ENCODE measurements around the gene FBN2. TPM values are rescaled to one million over a fixed set of nuclear protein-coding genes. Genes with fewer than 3 reads are reported as not detected.

Gene FBN2
- total RNA-seq: 238 to 252 TPM (median 244 TPM) in 3 replicates

DNA sequence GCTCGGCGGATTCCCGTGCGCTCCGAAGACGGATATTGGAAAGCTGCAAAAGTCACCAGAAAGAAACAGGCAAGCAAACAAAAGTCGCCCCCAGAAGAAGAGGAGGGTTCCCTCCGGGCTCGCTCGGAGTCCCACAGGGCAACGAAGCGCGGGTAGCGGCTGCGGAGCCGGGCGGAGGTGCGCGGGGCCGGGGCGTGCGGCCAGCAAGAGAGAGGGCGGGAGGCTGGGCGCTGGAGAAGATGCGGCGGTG, at the start of gene FBN2:
TSS of gene FBN2 (minus strand) at position 246 of the 250 bp plus-strand sequence. CDS start 642 bp downstream, outside the sequence.
- H3K4me3 Mint-ChIP-seq: peak within 1 kb of the TSS; percentile 86
- H3K27me3 Mint-ChIP-seq (ENCODE audit: low read depth): peaks cover 10% of the 10 kb centered on the region
- no peaks in the 10 kb centered on the region for H3K9me3 Mint-ChIP-seq
- peak within 1 kb of the TSS; percentile 73 for H3K27ac Mint-ChIP-seq
- no peak for DNase-seq (ENCODE audit: low spot score in 2 of 2, unreplicated experiment in 2 of 2)
- TF ChIP-seq, protein P1, sequence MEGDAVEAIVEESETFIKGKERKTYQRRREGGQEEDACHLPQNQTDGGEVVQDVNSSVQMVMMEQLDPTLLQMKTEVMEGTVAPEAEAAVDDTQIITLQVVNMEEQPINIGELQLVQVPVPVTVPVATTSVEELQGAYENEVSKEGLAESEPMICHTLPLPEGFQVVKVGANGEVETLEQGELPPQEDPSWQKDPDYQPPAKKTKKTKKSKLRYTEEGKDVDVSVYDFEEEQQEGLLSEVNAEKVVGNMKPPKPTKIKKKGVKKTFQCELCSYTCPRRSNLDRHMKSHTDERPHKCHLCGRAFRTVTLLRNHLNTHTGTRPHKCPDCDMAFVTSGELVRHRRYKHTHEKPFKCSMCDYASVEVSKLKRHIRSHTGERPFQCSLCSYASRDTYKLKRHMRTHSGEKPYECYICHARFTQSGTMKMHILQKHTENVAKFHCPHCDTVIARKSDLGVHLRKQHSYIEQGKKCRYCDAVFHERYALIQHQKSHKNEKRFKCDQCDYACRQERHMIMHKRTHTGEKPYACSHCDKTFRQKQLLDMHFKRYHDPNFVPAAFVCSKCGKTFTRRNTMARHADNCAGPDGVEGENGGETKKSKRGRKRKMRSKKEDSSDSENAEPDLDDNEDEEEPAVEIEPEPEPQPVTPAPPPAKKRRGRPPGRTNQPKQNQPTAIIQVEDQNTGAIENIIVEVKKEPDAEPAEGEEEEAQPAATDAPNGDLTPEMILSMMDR (IDR thresholded peaks at IDR 0.05; ENCODE audit: unreplicated experiment): no peak
- H3K36me3 Mint-ChIP-seq: no peaks in the 10 kb centered on the region
- peaks cover 23% of the 10 kb centered on the region for H3K4me1 Mint-ChIP-seq

DNA sequence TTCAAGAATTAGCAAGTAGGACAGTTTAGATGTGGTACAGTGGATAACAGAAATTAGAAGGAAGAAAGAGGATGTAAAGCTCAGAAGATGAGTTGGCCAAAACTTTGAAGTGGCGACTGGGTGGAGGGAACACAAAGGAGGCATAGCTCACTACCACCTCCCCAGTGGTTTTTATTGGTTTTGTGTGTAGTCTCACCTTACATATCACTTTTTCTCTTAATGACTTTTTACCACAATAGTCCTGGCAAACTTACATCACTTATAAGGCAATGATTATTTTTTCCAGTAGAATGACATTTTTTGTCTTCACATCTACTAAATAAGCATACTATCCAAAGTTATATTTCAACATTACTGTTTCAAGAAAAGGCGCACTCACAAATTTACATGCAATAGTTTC, 49.2 kb upstream of the FBN2 start:
- H3K27ac Mint-ChIP-seq: no peak overlapping the region
- H3K27me3 Mint-ChIP-seq (ENCODE audit: low read depth): no peaks in the 10 kb centered on the region
- H3K4me1 Mint-ChIP-seq: peaks cover 1% of the 10 kb centered on the region
- no peaks in the 10 kb centered on the region for H3K36me3 Mint-ChIP-seq
- H3K9me3 Mint-ChIP-seq: peaks cover 8% of the 10 kb centered on the region
- H3K4me3 Mint-ChIP-seq: no peak overlapping the region
- DNase-seq (ENCODE audit: low spot score in 2 of 2, unreplicated experiment in 2 of 2): no peak
- TF ChIP-seq, protein P1 (IDR thresholded peaks at IDR 0.05; ENCODE audit: unreplicated experiment): no peak

DNA sequence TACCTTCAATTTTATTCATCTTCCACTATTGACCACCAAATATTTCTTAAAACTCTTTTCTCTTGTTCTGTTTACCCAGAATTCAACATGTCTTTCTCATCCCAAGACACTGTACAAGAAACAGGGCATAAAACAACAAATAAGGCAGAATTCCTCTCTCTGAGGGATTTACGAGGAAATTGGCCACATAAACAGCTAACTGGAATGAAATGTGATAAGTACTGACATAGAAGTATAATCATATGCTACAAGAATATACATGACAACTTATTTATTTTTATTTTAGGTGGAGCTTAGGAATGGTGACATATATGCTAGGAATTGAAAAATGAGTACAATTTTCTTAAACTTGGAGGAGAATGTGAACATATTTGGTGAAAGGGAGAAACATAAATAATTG, 48.8 kb upstream of the FBN2 start:
- Mint-ChIP-seq H3K4me3 (no peak overlapping the region), H3K36me3 (no peaks in the 10 kb centered on the region), H3K27me3 (ENCODE audit: low read depth) (no peaks in the 10 kb centered on the region), H3K4me1 (peaks cover 1% of the 10 kb centered on the region), H3K9me3 (peaks cover 8% of the 10 kb centered on the region), H3K27ac (no peak overlapping the region)
- TF ChIP-seq, protein P1 (IDR thresholded peaks at IDR 0.05; ENCODE audit: unreplicated experiment): no peak
- DNase-seq (ENCODE audit: low spot score in 2 of 2, unreplicated experiment in 2 of 2): no peak

GRCh38 chr5:128579639-128580038, 41.6 kb upstream of the FBN2 start:
- H3K9me3 Mint-ChIP-seq: peaks cover 12% of the 10 kb centered on the region
- no peaks in the 10 kb centered on the region for H3K36me3 Mint-ChIP-seq
- H3K4me3 Mint-ChIP-seq: no peak overlapping the region
- TF ChIP-seq, protein P1 (IDR thresholded peaks at IDR 0.05; ENCODE audit: unreplicated experiment): no peak
- H3K27me3 Mint-ChIP-seq (ENCODE audit: low read depth): no peaks in the 10 kb centered on the region
- DNase-seq (ENCODE audit: low spot score in 2 of 2, unreplicated experiment in 2 of 2): no peak
- H3K27ac Mint-ChIP-seq: no peak overlapping the region
- peaks cover 9% of the 10 kb centered on the region for H3K4me1 Mint-ChIP-seq

- H3K27me3 Mint-ChIP-seq (ENCODE audit: low read depth): no peaks in the 10 kb centered on the region
- TF ChIP-seq, protein P1 (IDR thresholded peaks at IDR 0.05; ENCODE audit: unreplicated experiment): no peak
- H3K9me3 Mint-ChIP-seq: peaks cover 12% of the 10 kb centered on the region
- no peaks in the 10 kb centered on the region for H3K36me3 Mint-ChIP-seq
- H3K4me1 Mint-ChIP-seq: peaks cover 9% of the 10 kb centered on the region
- H3K27ac Mint-ChIP-seq: no peak overlapping the region
- no peak overlapping the region for H3K4me3 Mint-ChIP-seq
- no peak for DNase-seq (ENCODE audit: low spot score in 2 of 2, unreplicated experiment in 2 of 2)
Observed at GRCh38 chr5:128579093-128579492, 41.0 kb upstream of the FBN2 start.

GRCh38 chr5:128574041-128574440, 36.0 kb upstream of the FBN2 start:
- Mint-ChIP-seq H3K27ac (no peak overlapping the region), H3K4me3 (no peak overlapping the region), H3K27me3 (ENCODE audit: low read depth) (no peaks in the 10 kb centered on the region), H3K9me3 (peaks cover 4% of the 10 kb centered on the region), H3K4me1 (peaks cover 16% of the 10 kb centered on the region), H3K36me3 (no peaks in the 10 kb centered on the region)
- TF ChIP-seq, protein P1 (IDR thresholded peaks at IDR 0.05; ENCODE audit: unreplicated experiment): no peak
- no peak for DNase-seq (ENCODE audit: low spot score in 2 of 2, unreplicated experiment in 2 of 2)
